ENCODE results near the gene IQSEC1.
A peak's percentile ranks its signal among the peaks of the same experiment; 100 is the strongest.
"Not testable (repeated sequence)": the region's sequence is repeated elsewhere in the genome, so short reads cannot be mapped to it uniquely, and the experiment has no call there.

Gene IQSEC1

DNA sequence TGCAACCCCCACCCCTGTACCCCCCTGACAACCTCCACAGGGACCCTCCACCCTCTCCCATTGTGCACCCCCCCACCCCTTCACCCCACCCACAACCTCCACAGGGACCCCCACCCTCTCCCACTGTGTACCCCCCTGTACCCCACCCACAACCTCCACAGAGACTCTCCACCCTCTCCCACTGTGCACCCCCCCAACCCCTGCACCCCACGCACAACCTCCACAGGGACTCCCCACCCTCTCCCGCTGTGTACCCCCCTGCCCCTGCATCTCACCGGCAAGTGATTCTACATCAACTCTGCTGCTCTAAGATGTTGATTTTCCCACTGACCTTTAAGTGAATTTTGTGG lies 180.4 kb downstream of the IQSEC1 start:
- no peak for DNase-seq (ENCODE audit: low spot score)

- DNase-seq (ENCODE audit: low spot score): peak; percentile 45
Observed at GRCh38 chr3:12891985-12892839, 181.0 kb downstream of the IQSEC1 start.

GRCh38 chr3:12891391-12891984 lies 181.7 kb downstream of the IQSEC1 start:
- no peak for DNase-seq (ENCODE audit: low spot score)

DNA sequence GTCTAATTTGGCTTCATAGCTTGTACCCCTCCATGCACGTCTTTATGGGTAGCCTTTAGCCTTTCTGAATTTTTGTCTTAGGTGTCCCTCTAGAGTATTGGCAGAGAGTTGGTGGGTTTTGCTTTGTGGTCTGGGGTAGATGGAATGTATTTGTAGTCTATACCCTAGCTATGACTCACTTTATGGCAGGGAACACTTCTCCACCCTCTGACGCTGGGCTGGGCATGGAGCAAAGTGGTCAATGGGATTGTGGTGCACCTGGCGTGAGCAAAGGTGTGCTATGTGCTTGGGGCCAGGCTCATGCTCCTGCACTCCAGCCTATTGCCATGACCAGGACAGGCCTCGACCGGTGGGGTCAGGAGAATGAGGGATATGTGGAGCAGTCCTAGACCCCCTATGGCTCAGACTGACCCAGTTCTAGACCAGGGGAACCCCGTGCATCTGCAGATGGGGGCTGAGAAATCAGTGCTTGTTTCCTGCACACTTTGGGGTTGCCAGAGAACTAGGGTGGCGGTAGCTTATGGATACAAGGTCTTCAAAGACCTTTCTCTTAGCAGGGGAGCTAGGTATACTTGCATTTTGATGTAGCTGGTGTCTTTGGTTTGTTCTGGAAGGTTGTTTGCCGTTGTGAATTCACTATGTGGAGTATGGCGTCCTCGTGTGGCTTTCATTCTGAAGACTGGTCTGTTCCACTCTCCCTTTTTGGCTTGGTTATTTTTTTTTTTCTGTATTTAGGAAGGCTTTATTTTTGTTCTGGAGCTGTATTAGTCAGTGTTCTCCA lies 182.4 kb downstream of the IQSEC1 start:
- no peak for DNase-seq (ENCODE audit: low spot score)

DNA sequence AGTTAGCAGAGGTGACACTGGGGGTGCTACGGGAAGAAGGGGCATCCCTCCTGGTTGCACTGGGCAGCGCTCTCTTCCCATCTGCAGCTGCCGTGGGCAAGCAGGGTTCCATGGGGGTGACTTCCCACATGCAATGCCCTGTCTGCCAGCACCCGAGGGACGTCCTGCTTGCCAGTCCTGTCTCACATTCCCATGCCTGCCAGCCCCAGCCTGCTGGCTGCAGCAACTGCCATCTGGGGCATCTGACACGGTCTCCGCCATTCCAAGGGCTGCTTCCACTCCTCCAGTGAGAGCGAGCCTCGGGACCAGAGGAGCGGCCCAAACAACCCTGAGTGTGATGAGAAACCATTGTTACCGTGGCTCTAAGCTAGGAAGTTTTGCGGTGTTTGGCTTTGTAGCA lies 186.5 kb downstream of the IQSEC1 start:
- DNase-seq (ENCODE audit: low spot score): no peak

- DNase-seq (ENCODE audit: low spot score): no peak
Observed at GRCh38 chr3:12886106-12886679, 187.0 kb downstream of the IQSEC1 start.

GRCh38 chr3:12885583-12885930 lies 187.7 kb downstream of the IQSEC1 start:
- no peak for DNase-seq (ENCODE audit: low spot score)

DNA sequence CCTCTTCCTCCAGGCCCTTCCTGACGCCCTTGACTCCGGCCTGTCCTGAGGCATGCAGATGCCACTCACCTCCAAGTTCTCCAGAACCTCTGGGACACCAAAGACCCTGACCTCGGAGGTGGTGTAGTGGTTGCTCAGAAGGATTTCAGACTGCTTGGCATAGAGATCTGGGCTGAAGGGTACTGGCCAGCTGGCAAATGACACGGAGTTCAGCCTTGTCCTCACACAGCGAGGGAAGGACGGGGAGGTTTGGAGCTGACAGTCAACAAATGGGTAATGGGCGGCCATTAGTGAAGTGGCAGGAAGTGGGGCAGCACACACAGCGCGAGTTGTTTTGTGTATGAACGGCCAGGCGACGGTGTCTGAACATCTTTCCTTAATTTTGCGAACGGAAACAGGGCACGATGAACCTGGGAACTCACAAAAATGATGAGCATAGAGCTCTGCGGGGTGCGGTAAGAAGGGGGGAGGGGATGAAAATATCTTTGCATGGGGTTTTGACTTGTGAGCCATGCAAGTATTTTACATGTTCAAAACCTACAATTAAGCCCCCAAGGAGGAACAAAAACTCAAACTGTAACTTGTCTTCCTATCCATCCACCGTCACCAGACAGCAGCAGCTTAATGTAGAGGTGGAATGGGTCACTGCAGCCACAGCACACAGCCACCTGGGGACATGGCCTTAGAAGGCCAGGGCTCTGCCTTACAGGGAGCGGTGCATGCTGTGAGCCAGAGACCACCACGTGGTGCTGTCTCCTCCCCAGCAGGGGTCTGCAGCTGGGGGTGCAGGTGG lies 188.2 kb downstream of the IQSEC1 start:
- DNase-seq (ENCODE audit: low spot score): no peak

GRCh38 chr3:12884186-12884680 lies 189.0 kb downstream of the IQSEC1 start:
- DNase-seq (ENCODE audit: low spot score): no peak

- no peak for DNase-seq (ENCODE audit: low spot score)
Observed at GRCh38 chr3:12882336-12883310, 190.6 kb downstream of the IQSEC1 start.

- DNase-seq (ENCODE audit: low spot score): not testable (repeated sequence)
Observed at GRCh38 chr3:12881858-12882257, 191.4 kb downstream of the IQSEC1 start.

DNA sequence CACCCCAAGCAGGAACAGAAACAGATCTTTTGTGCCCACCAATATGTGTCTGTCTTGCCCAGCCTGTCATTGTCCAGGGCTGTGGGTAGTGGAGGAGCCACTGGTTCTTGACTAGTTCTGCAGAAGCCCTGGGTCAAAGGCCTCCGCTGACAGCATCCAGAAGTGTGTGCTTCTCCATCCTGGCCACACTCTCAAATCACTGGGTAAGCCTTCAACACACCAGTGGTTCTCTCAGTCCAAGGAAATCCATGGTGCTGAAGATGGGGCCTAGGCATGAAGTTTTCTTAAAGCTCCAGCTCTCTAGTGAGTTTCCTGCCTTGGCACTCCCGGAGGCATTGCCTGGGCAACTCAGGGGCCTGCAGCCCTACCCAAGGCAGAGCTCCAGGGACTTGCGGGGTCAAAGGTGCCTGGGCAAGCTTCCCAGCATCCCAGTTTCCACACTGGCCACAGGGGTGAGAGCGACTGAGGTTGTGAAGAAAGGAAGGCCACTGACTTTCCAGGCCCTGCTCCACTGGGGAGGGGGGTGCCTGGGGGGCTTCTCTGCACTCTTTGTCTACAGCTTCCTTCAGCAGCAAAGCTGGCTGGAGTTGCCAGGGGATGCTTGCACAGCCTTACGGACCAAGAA lies 193.9 kb downstream of the IQSEC1 start:
- DNase-seq (ENCODE audit: low spot score): no peak

DNA sequence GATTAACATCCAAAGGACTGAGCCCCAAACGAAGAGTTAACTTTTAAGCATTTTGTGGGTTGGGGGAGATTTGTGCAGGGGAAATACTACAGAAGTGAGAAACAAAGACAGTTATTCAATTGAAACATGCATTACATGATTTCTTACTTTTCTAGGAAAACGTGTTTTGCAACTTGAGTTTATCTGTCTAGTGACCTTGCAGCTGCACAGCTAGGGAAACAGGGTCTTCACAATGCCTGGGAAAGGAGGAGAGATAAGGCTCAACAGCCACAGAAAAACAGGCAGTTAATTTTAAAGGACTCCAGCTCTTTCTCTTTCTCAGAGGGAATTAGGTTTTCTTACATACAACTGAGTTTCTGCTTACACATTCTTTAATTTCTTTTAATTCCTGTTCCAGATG lies 194.5 kb downstream of the IQSEC1 start:
- DNase-seq (ENCODE audit: low spot score): not testable (repeated sequence)

DNA sequence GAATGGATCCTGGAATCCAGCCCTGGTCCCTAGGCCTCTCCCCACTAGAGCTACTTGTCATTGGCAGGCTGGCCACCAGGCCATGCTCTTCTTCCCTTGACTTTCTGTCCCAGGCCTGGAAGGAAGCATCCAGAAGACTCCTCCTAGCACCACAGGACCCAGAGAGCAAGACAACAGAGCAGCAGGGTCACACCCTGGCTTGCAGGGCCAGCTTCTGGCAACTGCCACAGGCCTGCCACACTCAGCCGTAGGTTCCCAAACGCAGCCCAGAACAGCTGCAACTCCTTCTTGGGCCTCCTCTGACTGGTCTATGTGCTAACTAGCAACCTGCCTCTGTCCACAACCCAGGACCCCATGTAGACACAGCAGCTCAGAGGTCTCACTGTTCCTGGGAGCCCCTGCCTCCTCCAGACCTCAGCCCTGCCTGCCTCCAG lies 195.1 kb downstream of the IQSEC1 start:
- DNase-seq (ENCODE audit: low spot score): no peak

- DNase-seq (ENCODE audit: low spot score): no peak
Observed at GRCh38 chr3:12877040-12877439, 196.2 kb downstream of the IQSEC1 start.

DNA sequence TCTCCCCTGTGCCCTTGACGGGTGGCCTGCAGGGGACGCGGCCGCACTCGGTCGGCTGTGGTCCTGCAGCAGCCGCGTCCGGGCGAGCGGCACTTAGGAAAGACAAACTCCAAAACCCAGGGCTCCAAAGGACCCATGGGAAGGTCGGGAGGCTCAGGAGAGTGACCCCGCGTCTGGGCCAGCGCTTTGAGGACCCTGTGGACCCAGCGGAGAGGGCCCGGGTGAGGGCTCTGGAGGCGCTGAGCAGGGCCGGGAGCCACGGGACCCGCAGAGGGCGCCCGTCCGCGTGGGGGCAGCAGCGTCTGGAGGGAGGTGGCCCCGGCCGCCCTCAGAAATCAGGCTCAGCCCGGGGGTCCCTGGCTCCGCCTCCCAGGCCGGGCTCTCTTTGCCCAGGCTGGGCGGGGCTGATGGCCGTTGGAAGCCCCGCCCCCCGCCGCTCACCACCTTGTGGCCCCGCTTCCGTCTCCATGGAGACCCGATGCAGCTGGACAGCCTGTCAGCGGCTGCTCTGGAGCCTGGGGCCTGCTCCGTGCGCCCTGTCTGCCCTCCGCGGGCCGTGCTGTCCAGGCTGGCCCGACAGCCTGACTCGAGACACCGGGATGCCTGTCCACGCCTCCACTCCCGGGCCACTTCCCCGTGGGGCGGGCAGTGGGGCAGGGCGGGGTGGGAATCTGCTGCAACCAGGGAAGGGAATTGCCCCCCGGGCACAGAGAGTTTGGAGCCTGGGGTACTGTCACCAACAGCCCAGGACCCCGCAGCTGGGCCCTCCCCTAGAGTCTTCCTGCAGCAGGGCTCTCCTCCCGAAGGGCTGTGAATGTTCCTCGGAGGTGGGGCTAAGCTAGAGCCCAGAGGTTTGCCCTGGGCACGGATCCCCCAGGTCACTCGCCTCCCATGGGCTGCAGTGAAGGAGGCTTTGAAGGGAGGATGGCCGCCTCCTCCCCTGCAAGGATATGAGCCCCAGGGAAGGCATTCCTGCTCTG lies 197.1 kb downstream of the IQSEC1 start:
- no peak for DNase-seq (ENCODE audit: low spot score)

DNA sequence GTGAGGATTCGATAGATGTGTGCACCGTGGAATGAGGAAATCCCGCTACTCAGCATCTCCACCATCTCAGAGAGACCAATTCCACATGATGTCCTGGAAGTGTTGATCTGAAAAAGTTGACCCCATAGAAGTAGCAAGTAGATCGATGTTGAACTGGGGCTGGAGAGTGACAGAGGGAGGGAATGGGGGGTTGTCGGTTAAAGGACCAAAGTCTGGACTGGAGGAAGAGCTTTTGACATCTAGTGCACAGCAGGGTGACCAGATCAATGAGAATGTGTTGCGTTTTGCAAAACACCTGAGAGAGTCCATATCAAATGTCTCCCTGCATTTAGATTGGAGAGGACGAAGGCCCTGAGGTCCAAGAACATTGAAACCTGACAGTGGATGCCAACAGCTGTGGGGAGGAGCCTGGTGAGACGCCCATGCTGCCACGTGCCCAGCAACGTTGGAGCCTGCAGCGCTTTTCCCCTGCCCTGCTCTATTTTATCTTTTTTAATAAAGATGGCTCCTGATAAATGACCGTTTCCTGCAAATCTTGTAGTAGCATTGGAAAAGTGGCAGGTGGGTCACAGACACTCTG lies 201.7 kb downstream of the IQSEC1 start:
- no peak for DNase-seq (ENCODE audit: low spot score)

DNA sequence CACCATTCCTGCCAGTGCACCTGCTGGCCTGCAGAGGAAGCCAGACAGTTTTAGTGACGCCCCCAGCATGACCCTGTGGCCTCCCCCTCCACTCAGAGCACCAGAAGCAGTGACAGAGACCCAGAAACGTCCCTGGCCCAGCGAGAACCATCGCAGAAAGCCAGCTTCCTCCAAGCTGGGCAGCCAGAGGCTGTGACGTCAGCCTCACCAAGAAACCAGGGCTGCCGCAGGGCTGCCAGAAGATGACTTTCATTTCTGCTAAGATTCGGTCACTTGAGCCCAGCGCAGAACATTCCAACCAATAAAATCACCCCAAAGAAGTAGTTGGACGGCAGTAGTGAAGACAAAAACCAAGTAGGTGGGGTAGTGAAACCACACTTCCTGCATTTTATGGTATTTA lies 202.3 kb downstream of the IQSEC1 start:
- no peak for DNase-seq (ENCODE audit: low spot score)

Measured in kidney capillary endothelial cell (primary cell).